BE2C (cell line): Measurements from ENCODE around the gene WARS2.

Experiments
- DNase-seq: peaks from one replicate; pipeline ENCODE4 v3.0.0-alpha.2; 2020
- H3K27me3 ChIP-seq: fragments of 250-450 bp; sonication (Bioruptor Pico); 2 replicates; pipeline ENCODE4 v1.5.1; 2020; ENCODE audit warnings: mild to moderate bottlenecking
- H3K36me3 ChIP-seq: fragments of 250-450 bp; sonication (Bioruptor Pico); 2 replicates; pipeline ENCODE4 v1.5.1; 2020; ENCODE audit warnings: mild to moderate bottlenecking
- H3K4me1 ChIP-seq: fragments of 250-450 bp; sonication (Bioruptor Pico); 2 replicates; pipeline ENCODE4 v1.5.1; 2020
- H3K4me3 ChIP-seq: 2 replicates; pipeline ENCODE4 v1.5.1; 2011; ENCODE audit warnings: low read depth, low read length
- H3K9me3 ChIP-seq: fragments of 250-450 bp; sonication (Bioruptor Pico); 2 replicates; pipeline ENCODE4 v1.5.1; 2020
- TF ChIP-seq, protein P1 (sequence below): IDR thresholded peaks from 2 replicates; pipeline ENCODE4 v1.5.1; 2012; ENCODE audit warnings: mild to moderate bottlenecking, low read depth, low read length

WARS2 gene

GRCh38 chr1:118989006-118989815, 151.2 kb downstream of the WARS2 start:
- Histone ChIP-seq H3K4me1 (no peaks in the 10 kb centered on the region), H3K9me3 (no peaks in the 10 kb centered on the region), H3K27me3 (peaks cover 100% of the 10 kb centered on the region), H3K36me3 (no peaks in the 10 kb centered on the region), H3K4me3 (no peak overlapping the region)
- no peak for DNase-seq
- TF ChIP-seq, protein P1, sequence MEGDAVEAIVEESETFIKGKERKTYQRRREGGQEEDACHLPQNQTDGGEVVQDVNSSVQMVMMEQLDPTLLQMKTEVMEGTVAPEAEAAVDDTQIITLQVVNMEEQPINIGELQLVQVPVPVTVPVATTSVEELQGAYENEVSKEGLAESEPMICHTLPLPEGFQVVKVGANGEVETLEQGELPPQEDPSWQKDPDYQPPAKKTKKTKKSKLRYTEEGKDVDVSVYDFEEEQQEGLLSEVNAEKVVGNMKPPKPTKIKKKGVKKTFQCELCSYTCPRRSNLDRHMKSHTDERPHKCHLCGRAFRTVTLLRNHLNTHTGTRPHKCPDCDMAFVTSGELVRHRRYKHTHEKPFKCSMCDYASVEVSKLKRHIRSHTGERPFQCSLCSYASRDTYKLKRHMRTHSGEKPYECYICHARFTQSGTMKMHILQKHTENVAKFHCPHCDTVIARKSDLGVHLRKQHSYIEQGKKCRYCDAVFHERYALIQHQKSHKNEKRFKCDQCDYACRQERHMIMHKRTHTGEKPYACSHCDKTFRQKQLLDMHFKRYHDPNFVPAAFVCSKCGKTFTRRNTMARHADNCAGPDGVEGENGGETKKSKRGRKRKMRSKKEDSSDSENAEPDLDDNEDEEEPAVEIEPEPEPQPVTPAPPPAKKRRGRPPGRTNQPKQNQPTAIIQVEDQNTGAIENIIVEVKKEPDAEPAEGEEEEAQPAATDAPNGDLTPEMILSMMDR = no peak

DNA sequence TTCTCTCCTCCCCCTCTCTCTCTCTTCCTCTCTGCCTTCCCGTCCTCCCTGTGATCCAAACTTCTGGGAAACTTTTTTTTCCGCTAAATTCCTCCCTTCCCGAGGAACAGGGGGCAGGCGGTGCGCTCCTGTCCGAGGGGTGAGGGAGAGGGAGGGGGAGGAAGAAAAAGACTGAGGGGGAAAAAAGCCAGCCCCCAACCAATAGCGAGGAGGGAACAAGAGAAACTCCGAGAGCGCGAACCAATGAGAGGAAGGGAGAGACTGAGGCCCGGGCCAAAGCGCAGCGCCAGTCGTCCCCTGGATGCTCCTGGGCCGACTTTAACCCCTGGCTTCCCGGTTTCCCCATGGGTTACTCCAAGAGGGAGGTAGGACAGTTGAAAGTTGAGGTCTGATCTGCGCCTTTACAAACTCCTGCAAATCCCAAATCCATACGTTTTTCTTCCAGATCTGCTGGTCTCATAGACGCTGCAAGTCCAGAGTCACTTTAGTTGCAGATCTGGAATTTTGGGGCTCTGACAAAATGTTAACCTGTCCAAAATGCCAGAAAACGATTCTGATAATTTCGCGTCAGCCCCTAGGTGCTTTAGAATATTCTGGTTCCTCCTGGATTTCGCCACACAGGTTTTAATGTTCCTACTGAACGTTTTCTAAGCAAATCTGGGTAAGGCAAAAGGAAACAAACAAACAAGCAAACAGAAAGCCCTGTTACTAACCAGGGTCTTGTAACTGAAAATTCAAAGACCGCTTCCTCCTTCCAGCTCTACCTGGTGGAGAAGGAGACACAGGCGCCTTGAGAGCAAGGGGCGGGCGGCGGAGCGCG, 152.1 kb downstream of the WARS2 start, which contains the start of gene TBX15:
TBX15 (minus strand) TSS at position 158 of the 820 bp plus-strand sequence. CDS start 548 bp downstream, outside the sequence.
- TF ChIP-seq, protein P1 = no peak
- no peaks in the 10 kb centered on the region for H3K36me3 ChIP-seq
- H3K4me3 ChIP-seq = no peak within 1 kb of the TSS
- DNase-seq = no peak
- H3K9me3 ChIP-seq = no peaks in the 10 kb centered on the region
- H3K27me3 ChIP-seq = peaks cover 100% of the 10 kb centered on the region
- H3K4me1 ChIP-seq = no peaks in the 10 kb centered on the region

GRCh38 chr1:118987468-118988185, 152.8 kb downstream of the WARS2 start:
- Histone ChIP-seq H3K36me3 (no peaks in the 10 kb centered on the region), H3K4me3 (no peak overlapping the region), H3K9me3 (no peaks in the 10 kb centered on the region), H3K27me3 (peaks cover 100% of the 10 kb centered on the region), H3K4me1 (no peaks in the 10 kb centered on the region)
- no peak for DNase-seq
- TF ChIP-seq, protein P1 = no peak

- TF ChIP-seq, protein P1 = no peak
- no peak overlapping the region for H3K4me3 ChIP-seq
- no peaks in the 10 kb centered on the region for H3K36me3 ChIP-seq
- peaks cover 100% of the 10 kb centered on the region for H3K27me3 ChIP-seq
- no peak for DNase-seq
- no peaks in the 10 kb centered on the region for H3K9me3 ChIP-seq
- H3K4me1 ChIP-seq = no peaks in the 10 kb centered on the region
These were observed 153.6 kb downstream of the WARS2 start for GRCh38 chr1:118986555-118987467.
